ENCODE results near the gene TEAD1.

DNA sequence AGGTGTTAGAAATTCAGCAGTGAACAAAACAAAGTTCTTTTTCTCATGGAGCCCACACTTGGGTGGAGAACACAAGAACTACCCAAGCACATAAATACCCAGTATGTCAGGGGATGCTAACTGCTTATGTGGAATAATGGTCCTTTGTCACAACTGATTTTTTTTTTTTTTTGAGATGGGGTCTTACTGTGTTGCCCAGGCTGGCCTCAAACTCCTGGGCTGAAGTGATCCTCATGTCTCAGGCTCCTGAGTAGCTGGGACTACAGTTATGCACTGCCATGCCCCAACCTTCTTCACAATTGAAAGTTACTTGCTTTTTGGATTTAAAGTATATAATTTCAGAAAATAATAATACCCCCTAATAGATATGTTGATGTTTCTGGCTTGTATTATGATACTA lies 212.3 kb downstream of the TEAD1 start:
- TF ChIP-seq, protein P1, sequence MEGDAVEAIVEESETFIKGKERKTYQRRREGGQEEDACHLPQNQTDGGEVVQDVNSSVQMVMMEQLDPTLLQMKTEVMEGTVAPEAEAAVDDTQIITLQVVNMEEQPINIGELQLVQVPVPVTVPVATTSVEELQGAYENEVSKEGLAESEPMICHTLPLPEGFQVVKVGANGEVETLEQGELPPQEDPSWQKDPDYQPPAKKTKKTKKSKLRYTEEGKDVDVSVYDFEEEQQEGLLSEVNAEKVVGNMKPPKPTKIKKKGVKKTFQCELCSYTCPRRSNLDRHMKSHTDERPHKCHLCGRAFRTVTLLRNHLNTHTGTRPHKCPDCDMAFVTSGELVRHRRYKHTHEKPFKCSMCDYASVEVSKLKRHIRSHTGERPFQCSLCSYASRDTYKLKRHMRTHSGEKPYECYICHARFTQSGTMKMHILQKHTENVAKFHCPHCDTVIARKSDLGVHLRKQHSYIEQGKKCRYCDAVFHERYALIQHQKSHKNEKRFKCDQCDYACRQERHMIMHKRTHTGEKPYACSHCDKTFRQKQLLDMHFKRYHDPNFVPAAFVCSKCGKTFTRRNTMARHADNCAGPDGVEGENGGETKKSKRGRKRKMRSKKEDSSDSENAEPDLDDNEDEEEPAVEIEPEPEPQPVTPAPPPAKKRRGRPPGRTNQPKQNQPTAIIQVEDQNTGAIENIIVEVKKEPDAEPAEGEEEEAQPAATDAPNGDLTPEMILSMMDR (optimal IDR thresholded peaks at IDR 0.05 in 1 of 3, IDR thresholded peaks at IDR 0.05 in 1 of 3, conservative IDR thresholded peaks at IDR 0.05 in 1 of 3; ENCODE audit: extremely low read depth in 1 of 3, insufficient read depth in 2 of 3, low read length in 3 of 3): no peak
- TF ChIP-seq EZH2 (IDR thresholded peaks at IDR 0.05; ENCODE audit: low read length): no peak
